NCI-H187 treated with DMSO at 0.1 percent for 48 hours (cell line): ENCODE measurements around the gene WDR4.
"Not testable (repeated sequence)": the region's sequence is repeated elsewhere in the genome, so short reads cannot be mapped to it uniquely, and the experiment has no call there.

Experiments used
- DNase-seq: peaks from one replicate; lab custom pipeline; 2025; lab: John Stamatoyannopoulos, UW

The WDR4 gene

DNA sequence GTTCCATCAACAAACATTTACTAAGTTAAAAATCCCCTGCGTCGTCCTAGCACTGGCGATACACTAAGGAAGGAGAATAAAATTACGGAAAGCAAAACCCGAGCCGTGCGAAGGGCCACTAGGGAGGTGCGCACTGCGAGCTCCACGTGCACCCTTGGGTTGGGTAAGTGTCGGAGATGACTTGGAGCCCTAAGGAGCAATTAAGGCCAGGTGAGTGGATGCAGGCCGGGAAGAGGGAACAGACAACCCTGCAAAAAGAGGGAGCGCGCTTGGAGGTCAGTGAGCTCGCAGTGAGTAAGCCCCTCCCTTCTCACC lies 704 bp downstream of the WDR4 start:
- DNase-seq = no peak

DNA sequence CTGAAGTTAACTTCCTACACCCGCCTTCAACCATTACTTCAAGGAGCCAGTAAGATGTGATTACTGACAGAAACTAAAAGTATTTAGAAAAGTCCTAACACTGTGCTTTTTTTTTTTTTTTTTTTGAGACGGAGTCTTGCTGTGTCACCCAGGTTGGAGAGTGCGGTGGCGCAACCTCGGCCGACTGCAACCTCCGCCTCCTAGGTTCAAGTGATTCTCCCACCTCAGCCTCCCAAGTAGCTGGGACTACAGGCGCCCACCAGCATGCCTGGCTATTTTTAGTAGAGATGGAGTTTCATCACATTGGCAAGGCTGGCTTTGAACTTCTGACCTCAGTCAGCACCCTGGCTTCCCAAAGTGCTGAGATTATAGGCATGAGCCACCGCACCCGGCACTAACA lies 3.5 kb downstream of the WDR4 start:
- DNase-seq = not testable (repeated sequence)

DNA sequence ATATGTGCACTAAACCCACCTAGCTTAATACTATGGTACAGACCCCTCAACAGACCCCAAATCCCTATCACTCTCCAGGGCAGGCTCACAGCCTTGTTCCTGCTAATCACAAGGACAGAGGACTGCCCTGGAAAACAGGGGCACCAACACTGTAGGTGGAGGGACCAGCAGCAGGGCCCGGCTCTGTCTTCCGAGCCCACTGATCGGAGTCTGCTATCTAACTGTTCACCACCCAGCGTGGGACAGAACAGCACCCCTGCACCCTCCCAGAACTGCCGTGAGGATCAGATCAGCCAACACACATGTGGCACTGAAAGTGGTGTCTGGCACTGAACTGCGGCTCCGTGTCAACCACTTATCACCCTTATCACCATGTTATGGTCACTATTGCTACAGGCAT lies 6.2 kb downstream of the WDR4 start:
- no peak for DNase-seq

DNA sequence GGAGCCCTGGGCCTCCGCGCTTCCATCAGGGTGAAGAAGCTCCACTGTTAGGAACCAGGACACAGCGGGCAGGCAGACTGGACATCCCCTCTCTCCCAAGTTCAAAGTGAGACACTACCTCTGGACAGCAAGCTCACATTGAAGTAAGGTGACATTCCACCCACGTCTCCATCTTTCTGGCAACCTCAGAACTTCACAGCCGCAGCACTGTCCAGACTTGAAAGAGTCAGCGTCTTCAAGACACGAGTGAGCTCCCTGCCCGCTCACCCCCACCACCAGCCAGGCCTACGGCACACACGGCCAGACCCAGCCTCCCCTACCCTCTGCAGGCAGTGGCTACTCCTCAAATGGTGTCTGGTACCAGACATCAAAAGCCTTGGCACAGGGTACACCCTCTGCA lies 11.1 kb downstream of the WDR4 start:
- no peak for DNase-seq

DNA sequence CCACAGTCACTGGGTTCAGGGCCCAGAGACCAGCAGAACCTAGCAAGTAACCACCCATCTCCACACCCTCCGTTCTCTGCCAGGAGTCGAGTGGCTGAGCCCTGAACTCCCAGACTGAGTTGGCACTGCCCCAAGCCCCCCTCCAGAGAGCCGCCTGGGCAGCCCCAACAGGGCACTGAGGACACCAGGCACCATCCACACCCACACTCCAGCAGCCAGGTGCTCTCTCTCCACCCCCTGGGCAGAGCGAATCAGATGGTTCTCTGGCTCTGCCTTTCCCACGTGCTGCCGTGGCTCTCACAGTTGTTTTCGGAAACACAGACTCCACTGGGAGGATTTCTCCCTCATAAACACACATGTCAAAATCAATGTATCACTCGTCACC lies 13.6 kb downstream of the WDR4 start:
- DNase-seq = no peak

DNA sequence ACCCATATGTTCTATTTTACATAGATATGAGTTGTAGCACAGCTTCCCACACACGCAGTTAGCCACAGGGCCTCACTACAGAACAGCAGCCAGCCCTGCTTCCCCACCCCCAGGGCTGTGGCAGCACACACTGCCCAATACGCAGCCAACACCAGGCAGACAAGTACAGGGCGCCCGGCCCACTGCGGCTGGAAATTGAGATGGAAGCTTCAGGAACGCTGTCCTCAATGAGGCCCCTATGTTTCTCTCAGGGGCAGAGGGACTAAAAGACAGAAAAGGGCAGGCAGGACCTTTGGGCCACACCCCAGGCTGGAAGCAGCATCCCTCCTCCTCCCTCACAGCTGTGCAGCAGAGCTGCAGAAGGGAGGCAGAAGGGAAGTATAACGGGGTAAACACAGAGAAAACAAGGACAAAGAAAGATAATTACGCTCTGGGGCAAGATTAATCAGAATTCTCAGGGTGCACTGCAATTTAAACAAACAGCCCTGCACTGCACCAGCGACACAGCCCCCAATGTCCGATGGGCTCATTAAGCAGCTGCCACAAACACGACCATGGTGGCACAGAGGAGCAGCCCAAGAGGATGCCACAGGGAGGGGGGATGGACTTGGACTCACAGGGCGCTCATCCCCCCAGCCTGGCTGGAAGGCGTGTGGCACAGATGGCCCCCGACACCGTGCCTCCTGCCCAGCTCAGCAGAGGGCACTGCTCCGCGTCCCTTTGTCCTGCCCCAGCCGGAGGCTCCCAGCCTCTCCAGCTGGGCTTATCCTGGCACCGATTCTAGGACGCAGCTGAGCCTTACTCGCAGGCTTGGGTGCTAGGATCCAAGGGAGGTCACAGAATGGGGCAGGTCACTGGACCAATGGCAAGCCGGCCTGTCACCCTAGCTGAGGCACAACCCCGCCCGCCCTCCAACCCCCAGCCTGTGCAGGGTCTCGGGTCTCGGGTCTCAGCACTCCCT lies 14.2 kb downstream of the WDR4 start:
- DNase-seq = no peak

DNA sequence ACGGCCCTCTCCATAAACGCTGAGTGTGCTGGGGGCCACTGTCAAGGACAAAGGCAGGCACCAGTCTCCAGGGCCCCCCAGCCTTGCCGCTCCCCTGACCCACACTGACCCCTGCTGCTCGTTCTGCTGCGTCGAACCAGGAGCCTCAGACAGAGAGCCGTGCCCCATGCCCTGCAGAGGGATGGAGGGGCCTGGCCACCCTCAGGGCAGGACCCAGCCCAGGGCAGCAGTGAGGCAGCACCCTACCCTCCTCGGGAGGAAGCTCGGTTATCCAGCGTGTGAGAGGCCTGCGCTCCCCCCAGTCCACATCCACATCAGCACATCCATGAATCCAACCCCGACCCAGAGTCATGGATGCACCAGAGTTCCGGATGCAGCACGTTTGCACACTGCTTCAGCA lies 15.1 kb downstream of the WDR4 start:
- no peak for DNase-seq

DNA sequence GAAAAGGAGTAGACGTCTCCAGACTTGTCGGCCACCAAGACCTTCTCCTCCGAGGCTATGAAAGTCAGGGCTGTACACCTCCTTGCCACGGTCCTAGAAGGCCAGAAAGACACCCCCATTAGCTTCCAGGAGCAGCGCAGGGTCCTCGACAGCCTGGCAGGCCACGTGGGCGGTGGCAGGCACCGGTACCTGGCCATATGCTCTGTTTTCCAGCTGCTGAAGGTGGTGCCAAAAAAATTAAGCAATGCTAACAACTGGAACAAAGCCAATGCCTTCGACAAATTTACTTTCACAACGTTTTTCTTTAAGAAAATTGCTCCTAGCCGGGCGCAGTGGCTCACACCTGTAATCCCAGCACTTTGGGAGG lies 15.9 kb downstream of the WDR4 start:
- DNase-seq = no peak

DNA sequence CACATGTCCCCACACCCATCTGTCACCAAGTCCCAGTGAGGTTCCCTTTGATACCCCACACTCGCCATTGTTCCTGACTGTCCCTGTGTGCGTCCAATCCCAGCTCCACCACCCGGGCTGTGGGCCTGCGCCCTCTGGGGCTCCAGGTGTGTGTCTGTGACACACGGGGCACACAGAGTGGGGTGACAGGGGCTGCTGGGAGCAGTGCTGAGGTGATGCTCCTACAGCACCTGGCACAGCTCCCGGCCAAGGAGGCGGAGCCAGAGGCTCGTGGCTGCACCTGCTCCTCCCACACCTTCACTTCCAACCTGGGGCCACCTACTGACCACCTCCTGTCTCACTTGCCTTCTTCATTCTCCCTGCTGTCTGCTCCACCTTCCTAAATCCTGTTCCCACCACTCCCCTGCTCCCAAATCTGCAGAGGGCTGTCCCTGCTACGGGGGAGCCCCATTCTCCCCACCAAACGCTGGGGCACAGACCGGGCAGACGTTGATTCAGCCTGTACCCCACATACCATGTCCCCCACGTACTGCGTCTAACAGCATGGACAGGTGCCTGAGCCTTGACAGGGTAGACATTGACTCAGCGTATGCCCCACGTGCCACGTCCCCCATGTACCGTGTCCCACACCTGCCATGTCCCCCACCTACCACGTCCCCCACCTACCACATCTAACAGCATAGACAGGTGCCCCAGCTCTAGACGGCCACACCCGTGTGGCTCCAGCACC lies 16.4 kb downstream of the WDR4 start:
- DNase-seq = no peak

DNA sequence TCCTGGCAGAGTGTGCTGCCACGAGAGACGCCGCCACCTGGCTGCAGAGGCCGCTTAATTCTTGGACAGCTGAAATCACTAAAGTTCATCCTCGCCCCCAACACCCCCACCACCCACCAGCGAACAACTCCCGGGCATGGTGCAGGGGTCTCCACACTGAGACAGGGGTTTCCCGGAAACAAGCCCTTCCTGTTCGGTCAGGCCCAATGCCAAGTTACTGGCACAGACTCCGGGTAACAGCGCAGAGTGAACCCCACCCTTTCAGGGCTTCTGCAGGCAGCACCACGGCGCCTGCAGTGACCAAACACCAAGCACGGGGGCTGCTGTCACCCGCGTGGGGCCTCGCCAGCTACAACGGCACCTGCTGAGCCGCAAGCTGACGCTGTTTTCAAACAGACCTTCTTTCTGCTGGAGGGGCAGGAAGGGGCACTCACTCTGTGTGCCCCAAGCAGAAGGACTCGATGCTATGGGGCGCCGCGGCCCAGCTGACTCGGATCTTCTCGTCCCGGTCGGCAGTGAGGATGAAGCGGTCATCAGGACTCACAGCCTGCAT lies 17.4 kb downstream of the WDR4 start:
- DNase-seq = no peak

DNA sequence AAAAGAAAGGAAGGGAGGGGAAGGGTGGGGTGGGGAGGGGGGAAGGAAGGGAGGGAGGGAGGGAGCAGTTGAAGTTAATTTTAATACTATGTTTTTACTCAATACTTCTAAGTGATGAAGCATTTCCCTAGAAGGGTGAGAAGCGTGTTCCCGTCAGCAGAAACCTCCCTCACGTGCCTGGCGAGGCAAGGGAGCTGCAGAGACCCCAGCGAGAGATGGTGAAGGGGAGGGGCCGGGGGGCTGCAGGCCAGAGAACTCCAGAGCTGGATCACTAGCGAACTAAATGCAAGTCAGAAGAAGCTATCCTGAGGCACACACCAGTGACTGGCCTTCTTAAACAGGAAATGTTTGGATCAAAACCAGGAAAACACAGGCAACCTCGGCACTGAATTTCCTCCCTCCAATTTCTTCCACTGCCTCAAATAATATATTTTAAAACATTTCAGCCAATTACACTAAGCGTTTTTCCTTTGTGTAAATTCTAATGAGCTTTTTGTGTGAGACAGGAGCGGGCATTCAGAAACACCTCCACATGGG lies 18.0 kb downstream of the WDR4 start:
- DNase-seq = no peak

DNA sequence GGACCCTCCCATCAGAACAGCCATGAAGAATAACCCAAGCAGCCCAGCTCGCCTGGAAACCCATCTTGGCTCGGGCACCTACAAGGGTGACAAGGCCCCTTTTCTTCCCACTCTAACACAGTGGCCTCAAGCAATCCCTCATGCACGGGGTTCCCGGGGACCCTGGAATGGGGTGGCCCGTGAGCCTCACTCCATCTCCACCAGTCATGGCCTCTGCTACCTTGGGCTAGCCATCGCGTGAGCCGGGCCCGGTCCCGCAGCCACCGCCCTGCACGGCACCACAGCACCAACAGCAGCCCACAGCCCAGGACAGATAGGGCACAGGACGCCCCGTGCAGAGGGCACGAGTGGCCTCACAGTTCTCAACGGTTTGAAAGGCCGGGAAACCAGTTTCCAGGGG lies 19.0 kb downstream of the WDR4 start:
- no peak for DNase-seq

DNA sequence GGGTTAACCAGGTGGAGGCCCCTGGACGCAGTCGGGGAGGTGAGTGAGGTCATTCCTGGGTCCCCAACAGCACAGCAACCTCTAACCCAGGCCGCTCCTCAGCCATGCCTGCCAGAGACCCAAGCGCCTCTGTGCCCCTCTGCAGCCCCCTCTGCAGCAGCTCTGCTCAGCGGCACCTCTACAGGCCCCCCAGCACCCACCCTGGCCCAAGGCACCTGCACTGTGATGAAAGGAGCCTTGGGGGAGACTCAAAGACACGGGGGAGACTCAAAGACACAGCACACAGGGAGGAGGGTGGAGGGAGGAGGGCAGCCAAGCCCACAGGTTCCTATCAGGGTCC lies 19.5 kb downstream of the WDR4 start:
- DNase-seq = no peak

DNA sequence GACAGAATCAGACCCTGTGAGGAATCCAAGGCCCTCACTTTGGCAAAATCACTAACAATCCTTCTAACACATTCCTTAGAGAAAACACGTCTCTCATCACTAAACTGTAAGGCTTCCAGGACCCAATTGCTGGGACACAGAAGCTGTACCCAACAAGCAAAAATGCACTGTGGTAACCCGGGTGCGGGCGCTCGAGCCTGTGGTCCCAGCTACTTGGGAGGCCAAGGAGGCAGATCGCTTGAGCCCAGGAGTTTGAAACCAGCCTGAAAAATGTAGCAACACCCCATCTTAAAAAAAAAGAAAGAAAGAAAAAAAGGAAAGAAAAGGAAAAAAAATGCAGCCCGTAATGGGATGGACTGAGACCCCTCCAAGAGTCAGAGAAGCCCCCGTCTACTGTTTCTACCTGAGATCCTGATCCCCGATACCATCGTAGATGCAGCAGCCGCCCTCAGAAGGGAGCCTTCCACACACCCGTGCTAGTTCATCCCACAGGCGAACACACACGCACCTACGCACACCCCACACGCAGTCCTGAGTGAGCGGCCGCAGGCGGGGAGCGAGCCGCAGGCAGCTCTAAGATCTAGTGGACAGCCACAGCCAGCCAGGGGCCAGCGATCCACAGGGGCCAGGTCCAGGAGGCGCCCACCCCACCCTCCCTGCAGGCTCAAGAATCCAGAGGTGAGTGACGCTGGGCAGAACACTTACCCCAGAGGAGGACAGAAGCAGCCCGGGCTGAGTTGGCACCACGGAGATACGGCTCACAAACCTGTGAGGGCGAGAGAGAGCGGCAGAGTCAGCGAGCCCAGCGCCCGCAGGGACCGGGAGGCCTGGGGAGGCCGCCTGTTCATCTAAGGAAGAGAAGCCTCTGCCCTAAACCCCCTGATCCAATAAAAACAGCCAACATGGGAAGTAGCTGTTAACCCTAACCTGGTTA lies 20.1 kb downstream of the WDR4 start:
- no peak for DNase-seq

DNA sequence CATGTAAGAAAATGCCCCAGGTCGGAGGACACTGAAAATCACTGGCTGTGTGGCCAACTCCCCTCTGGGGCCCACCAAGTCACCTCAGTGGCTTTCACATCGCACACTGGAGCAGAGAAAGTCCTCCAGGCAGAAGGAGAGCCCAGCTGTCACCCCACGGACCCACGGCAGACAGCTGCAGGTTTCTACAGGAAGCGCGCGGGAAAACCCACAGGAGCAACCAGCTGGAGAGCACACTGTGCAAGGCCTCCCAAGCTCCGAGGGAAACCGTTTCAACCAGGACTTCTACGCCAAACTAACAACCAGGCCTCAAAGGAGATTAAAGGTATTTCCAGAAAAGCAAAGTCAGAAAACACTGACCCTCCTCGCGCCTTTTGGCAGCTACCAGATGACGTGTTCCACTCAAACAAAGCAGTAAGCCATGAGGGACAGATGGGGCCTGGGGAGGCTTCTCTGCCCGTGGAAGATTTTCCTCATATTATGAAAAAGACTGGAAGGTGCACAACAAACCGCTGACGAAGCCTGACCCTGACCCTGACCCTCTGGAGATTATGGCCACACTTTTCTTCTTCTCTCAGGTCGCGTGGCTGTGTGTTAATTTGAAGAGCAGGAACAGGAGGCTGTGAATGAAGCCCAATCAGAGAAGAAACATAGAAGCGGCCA lies 21.0 kb downstream of the WDR4 start:
- DNase-seq = no peak

DNA sequence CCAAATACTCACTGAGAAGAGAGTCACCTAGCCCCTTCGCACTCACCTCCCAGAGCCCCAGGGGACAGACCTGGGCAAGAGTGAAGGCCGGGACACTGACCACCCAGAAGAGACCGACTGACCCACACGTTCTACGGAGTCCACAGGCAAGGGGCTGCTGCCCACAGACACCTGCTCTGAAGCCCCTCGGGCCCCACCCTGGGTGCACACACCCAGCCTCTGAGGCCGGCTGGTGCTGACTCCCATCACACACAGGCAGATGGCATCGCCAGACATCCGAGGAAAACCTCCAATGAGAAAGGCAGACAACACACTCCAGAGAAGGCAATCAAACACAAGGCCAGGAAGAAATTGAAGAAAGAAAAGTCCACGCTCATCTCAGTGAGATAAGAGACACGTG lies 22.1 kb downstream of the WDR4 start:
- no peak for DNase-seq

DNA sequence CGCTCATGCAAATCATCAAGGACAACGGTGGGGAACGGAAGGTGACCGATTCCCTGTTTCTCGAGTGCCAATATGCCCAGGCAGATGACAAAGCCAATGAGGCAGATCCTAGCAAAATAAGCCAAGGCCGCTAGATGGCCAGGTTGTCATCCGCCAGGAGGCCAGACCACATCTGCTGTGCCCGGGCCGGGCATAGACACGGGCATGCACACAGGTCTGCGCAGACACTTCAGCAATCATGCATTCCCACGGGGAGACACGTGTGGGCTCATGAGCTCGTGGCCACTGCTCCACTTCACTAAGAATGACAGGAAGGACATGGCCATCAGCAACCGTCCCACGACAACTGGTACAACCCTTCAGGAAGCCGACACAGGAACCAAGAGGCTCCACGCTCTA lies 23.4 kb downstream of the WDR4 start:
- no peak for DNase-seq

DNA sequence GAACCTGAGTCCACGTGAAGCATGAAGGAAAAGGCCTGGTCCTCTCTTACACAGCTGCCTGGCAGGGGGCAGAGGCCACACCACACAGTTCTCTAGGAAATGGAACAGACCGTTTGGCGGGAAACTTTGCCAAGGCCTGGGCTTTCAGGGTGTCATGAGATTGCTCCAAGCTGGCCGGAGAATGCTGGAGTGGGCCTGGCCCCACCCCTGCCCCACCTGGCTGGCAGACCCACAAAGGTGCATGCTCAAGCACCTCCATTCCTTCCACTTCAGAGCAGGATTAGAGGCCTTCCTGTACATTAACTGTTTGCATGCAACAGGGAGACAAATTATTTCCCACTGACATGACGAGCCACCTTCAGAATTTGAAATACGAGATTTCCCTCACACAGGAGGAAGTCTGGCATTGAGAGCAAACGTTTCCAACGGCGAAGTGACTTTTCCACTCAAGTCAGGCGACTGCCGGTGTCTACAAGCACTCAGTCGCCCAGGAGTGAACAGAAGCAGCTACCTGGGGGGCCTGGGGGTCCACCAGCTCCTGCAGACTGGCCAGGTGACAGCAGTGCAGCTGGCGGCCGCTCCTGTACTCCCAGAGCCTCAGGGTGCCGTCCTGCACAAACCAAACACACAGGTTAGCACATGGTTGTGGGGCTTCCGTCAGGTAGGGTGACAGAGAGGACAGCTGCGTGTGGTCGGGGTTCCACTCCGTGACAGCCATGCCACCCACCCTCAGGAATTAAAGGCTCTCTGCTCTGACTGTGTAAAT lies 24.0 kb downstream of the WDR4 start:
- DNase-seq = no peak

DNA sequence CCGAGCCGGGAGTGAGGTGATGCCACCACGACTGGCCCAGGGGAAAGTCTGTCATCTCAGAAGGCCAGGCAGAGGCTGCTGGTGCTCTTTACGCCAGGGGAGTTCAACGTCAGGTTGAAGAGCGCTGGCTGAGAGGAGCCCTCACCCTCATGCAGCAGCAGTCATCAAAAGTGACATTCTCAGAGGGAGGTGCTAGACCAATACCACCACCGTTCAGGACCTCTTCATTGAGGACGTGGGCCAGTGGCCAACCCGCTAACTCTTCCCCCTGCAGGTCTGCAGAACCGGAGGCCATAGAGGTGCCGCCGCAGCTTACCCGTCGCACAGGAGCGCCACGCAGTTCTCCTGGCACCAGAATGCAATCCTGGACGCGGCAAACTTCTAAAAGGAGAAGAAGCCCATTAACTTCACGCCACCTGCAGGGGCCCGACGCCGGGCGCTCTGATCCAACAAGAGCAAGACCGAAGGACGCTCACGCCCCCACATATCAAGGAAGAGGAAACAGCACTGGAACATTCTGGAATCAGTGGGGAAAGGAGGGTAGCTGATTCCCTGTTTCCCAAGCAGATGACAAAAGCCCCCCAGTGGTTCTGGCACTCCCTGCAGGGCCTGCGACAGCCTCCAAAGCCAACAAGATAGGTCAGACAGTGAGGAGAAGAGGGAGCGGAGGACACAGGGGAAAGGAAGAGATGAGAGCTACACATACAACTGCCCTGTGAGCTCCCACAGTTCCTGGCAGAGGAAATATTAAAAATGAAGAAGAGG lies 24.9 kb downstream of the WDR4 start:
- DNase-seq = no peak

DNA sequence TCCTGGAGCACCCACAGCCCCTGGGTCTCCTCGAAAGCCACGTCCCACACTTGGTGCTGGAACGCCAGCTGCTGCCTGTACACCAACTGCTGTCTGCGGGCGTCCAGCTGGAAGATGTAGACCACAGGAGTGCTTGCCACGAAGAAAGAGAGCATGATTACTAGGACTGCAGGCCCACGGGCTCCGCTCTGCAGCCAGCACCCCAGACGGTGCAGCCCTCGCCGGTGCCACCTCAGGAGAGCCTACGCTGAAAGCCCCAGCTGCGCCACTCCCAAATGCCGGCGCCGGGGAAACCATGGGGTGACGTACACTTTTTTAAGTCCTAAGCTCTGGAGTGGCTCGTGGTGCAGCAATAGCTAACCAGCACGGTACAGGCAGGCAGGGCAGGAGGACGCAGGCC lies 25.7 kb downstream of the WDR4 start:
- DNase-seq = no peak
